Adipocyte (in vitro differentiated cells): ENCODE measurements around the gene ACTG1.

Experiments used
- DNase-seq: peaks from one replicate; pipeline ENCODE4 v3.0.0-alpha.2; 2015; ENCODE audit warnings: low read depth
- H3K27me3 ChIP-seq: replicated peaks from 2 replicates; pipeline ENCODE4 v1.7.0; 2013; ENCODE audit warnings: mild to moderate bottlenecking, low read length, moderate library complexity; ENCODE audit not compliant: control insufficient read depth, insufficient read depth
- H3K36me3 ChIP-seq: 2 replicates; pipeline ENCODE4 v1.7.0; 2013; ENCODE audit warnings: low read length, mild to moderate bottlenecking, moderate library complexity; ENCODE audit not compliant: control insufficient read depth, insufficient read depth, severe bottlenecking
- H3K4me1 ChIP-seq: 2 replicates; pipeline ENCODE4 v1.7.0; 2013; ENCODE audit warnings: mild to moderate bottlenecking, low read length, moderate library complexity; ENCODE audit not compliant: control insufficient read depth, insufficient read depth
- H3K4me3 ChIP-seq: 2 replicates; pipeline ENCODE4 v1.7.0; 2013; ENCODE audit warnings: mild to moderate bottlenecking, low read length, moderate library complexity
- H3K9ac ChIP-seq: 2 replicates; pipeline ENCODE4 v1.7.0; 2013; ENCODE audit warnings: mild to moderate bottlenecking, low read length, moderate library complexity
- H3K9me3 ChIP-seq: 2 replicates; pipeline ENCODE4 v1.7.0; 2013; ENCODE audit warnings: mild to moderate bottlenecking, low read length, moderate library complexity; ENCODE audit not compliant: control insufficient read depth

ACTG1 gene

GRCh38 chr17:81470270-81470943, 42.2 kb downstream of the ACTG1 start:
- Histone ChIP-seq H3K9me3 (no peaks in the 10 kb centered on the region), H3K4me1 (peaks cover 16% of the 10 kb centered on the region), H3K4me3 (no peak overlapping the region), H3K9ac (peak overlapping the region; percentile 62), H3K36me3 (no peaks in the 10 kb centered on the region), H3K27me3 (no peaks in the 10 kb centered on the region)
- DNase-seq = no peak

DNA sequence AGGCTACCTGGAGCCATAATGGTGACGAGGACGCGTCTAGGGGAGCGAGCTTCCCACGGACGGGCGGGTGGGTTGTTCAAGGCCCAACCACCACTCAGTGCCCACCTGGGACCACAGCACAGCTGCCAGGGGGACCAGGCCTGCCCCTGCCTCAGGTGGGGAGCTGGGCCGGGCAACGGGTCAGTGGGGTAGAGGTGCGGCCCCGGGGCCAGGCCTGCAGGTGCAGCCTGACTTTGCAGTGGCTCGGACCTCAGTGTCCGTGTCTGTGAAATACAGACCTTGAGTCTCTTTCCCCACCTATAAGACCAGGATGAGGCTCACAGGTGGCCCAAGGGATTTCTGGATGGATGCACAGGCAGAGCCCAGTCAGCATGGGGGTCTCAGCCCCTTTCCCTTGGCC, 43.3 kb downstream of the ACTG1 start:
- no peak for DNase-seq
- H3K9me3 ChIP-seq = no peaks in the 10 kb centered on the region
- H3K27me3 ChIP-seq = no peaks in the 10 kb centered on the region
- H3K4me1 ChIP-seq = peaks cover 16% of the 10 kb centered on the region
- no peak overlapping the region for H3K9ac ChIP-seq
- no peak overlapping the region for H3K4me3 ChIP-seq
- H3K36me3 ChIP-seq = no peaks in the 10 kb centered on the region

GRCh38 chr17:81468770-81469121, 43.9 kb downstream of the ACTG1 start:
- peaks cover 2% of the 10 kb centered on the region for H3K36me3 ChIP-seq
- no peaks in the 10 kb centered on the region for H3K27me3 ChIP-seq
- no peaks in the 10 kb centered on the region for H3K9me3 ChIP-seq

GRCh38 chr17:81468111-81468769, 44.4 kb downstream of the ACTG1 start:
- no peaks in the 10 kb centered on the region for H3K9me3 ChIP-seq
- H3K4me1 ChIP-seq = peaks cover 16% of the 10 kb centered on the region
- H3K36me3 ChIP-seq = peaks cover 6% of the 10 kb centered on the region
- H3K4me3 ChIP-seq = no peak overlapping the region
- H3K27me3 ChIP-seq = no peaks in the 10 kb centered on the region
- H3K9ac ChIP-seq = no peak overlapping the region
- DNase-seq = no peak

More at GRCh38 chr17:81468770-81469121, 43.9 kb downstream of the ACTG1 start:
- H3K4me3 ChIP-seq = no peak overlapping the region
- no peak for DNase-seq
- H3K4me1 ChIP-seq = peaks cover 16% of the 10 kb centered on the region
- no peak overlapping the region for H3K9ac ChIP-seq

GRCh38 chr17:81466564-81467472, 45.8 kb downstream of the ACTG1 start:
- no peak overlapping the region for H3K9ac ChIP-seq

GRCh38 chr17:81465910-81466309, 46.7 kb downstream of the ACTG1 start:
- no peak overlapping the region for H3K9ac ChIP-seq
- no peaks in the 10 kb centered on the region for H3K9me3 ChIP-seq
- no peaks in the 10 kb centered on the region for H3K27me3 ChIP-seq
- H3K36me3 ChIP-seq = peaks cover 17% of the 10 kb centered on the region
- H3K4me1 ChIP-seq = peaks cover 3% of the 10 kb centered on the region
- H3K4me3 ChIP-seq = no peak overlapping the region
- no peak for DNase-seq

More at GRCh38 chr17:81466564-81467472, 45.8 kb downstream of the ACTG1 start:
- H3K9me3 ChIP-seq = no peaks in the 10 kb centered on the region
- H3K4me3 ChIP-seq = no peak overlapping the region
- H3K36me3 ChIP-seq = peaks cover 17% of the 10 kb centered on the region
- H3K27me3 ChIP-seq = no peaks in the 10 kb centered on the region
- DNase-seq = no peak
- peaks cover 12% of the 10 kb centered on the region for H3K4me1 ChIP-seq

GRCh38 chr17:81464586-81464985, 48.0 kb downstream of the ACTG1 start:
- H3K4me1 ChIP-seq = no peaks in the 10 kb centered on the region

DNA sequence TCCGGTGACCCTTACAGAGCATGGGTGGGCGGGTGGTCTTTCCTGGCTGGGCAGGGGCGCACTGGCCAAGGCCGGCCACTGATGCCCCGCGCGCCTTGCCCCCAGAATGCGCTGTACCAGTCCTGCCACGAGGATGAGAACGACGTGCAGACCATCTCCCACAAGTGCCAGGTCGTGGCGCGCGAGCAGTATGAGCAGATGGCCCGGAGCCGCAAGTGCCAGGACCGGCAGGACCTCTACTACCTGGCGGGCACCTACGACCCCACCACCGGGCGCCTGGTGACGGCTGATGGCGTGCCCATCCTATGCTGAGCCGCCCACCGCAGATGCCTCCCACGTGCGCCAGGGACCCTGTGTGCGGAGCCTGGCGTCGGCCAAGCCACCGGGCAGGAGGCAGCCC, 49.1 kb downstream of the ACTG1 start:
- Histone ChIP-seq H3K9ac (no peak overlapping the region), H3K36me3 (peaks cover 17% of the 10 kb centered on the region), H3K4me3 (no peak overlapping the region), H3K9me3 (no peaks in the 10 kb centered on the region), H3K27me3 (no peaks in the 10 kb centered on the region), H3K4me1 (no peaks in the 10 kb centered on the region)
- DNase-seq = no peak

More at GRCh38 chr17:81464586-81464985, 48.0 kb downstream of the ACTG1 start:
- Histone ChIP-seq H3K9ac (no peak overlapping the region), H3K36me3 (peaks cover 17% of the 10 kb centered on the region), H3K4me3 (no peak overlapping the region), H3K27me3 (no peaks in the 10 kb centered on the region), H3K9me3 (no peaks in the 10 kb centered on the region)
- no peak for DNase-seq

GRCh38 chr17:81462506-81463125, 50.0 kb downstream of the ACTG1 start:
- peaks cover 17% of the 10 kb centered on the region for H3K36me3 ChIP-seq

GRCh38 chr17:81461607-81462500, 50.7 kb downstream of the ACTG1 start:
- no peak for DNase-seq
- Histone ChIP-seq H3K27me3 (no peaks in the 10 kb centered on the region), H3K36me3 (peaks cover 17% of the 10 kb centered on the region), H3K4me3 (no peak overlapping the region), H3K9me3 (no peaks in the 10 kb centered on the region), H3K4me1 (no peaks in the 10 kb centered on the region), H3K9ac (no peak overlapping the region)

More at GRCh38 chr17:81462506-81463125, 50.0 kb downstream of the ACTG1 start:
- Histone ChIP-seq H3K4me3 (no peak overlapping the region), H3K9me3 (no peaks in the 10 kb centered on the region), H3K4me1 (no peaks in the 10 kb centered on the region), H3K27me3 (no peaks in the 10 kb centered on the region), H3K9ac (no peak overlapping the region)
- no peak for DNase-seq
